Pulmonary artery endothelial cell (primary cell): ENCODE measurements around the gene WBP1L. TPM values are rescaled to one million over a fixed set of nuclear protein-coding genes. Genes with fewer than 3 reads are reported as not detected.
"Not testable (repeated sequence)": the region's sequence is repeated elsewhere in the genome, so short reads cannot be mapped to it uniquely, and the experiment has no call there.

ENCODE experiments used
- DNase-seq: peaks from one replicate; pipeline ENCODE4 v3.0.0-alpha.2; 2011; ENCODE audit warnings: low read depth, low spot score
- total RNA-seq: library from RNA; depleted of rRNA; stranded (reverse); fragments of >200 nt; gene quantifications from 2 replicates; pipeline ENCODE4 v1.2.3, GENCODE V29; 2014

Gene WBP1L
- total RNA-seq: 46.8 and 72.1 TPM in 2 replicates

DNA sequence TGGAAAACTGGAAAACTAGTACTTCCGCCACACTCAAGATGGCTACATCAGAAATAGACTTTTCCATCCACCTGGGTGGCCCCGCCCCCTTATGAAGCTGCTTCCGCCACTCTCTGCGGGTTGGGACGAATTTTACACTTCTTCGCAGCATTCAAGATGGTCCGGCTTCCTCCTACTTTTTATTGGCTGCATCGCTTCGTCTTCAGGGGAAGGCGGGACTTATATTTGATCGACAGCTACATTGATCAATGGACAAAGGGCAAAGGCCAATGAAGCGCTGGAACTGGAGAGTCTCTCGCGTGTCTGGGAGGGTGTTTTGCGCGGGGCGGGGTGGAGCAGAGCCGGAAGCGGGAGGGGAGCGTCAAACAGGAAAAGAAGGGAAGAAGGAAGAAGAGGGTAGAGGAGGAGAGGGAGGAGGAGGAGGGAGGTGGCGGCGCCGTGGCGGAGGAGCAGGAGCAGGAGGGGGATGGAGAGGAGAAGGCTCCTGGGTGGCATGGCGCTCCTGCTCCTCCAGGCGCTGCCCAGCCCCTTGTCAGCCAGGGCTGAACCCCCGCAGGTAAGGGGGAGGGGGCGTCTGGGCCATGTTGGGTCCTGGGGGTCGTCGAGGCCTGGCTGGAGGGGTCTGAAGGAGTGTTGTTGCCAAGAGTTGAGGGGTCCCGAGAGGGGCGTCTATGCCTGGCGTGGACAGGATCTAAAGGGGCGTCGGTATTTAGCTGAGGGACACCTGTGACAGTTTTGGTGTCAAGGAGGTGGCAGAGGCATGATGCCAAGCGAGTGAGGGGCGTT, at the start of gene WBP1L:
TSS of gene WBP1L (plus strand) at position 361 of the 786 bp plus-strand sequence. CDS start at position 467, 106 bp downstream.
- peak; percentile 97 for DNase-seq

DNA sequence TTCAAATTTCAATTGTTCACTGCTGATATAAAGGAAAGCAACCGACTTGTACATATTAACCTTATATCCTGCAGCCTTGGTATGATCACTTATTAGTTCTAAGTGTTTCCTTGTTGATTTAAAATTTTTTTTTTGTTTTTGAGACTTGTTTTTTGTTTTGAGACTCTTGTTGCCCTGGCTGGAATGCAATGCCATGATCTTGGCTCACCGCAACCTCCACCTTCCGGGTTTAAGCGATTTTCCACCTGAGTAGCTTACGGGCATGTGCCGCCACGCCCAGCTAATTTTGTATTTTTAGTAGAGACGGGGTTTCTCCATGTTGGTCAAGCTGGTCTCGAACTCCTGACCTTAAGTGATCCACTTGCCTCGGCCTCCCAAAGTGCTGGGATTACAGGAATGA, 48.3 kb upstream of the WBP1L start:
- not testable (repeated sequence) for DNase-seq

DNA sequence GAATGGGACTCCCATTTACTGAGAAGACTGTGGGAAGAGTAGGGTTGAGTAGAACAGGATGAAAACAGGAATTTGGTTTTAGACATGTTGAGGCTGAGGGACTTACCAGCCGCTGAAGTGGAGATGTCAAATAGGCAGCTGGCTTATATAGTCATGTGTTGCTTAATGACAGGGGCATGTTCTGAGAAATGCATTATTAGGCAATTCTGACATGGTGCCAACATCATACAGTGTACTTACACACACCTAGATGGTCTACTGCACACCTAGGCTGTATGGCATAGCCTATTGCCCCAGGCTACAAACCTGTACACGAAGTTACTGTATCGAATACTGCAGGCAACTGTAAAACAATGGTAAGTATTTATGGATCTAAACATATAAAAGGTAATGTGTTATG, 47.0 kb upstream of the WBP1L start:
- DNase-seq: no peak

DNA sequence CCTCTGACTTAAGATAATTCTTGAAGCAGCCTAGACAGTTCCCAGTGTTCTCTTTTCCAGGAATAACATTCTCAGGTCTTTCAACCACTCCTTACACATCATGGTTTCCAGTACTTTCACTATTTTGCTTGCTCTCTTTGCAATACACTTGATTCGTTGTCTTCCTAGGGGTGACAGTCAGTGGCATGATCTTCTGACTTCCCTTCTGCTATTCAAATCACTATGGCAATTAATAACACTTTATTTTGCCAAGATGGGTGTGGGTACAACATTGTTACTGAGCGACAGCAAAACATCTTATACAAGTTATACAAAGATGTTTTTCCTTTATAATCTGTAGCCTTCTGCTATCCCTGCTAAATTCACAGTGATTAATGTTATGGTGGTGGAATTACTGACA, 44.9 kb upstream of the WBP1L start:
- DNase-seq: no peak

DNA sequence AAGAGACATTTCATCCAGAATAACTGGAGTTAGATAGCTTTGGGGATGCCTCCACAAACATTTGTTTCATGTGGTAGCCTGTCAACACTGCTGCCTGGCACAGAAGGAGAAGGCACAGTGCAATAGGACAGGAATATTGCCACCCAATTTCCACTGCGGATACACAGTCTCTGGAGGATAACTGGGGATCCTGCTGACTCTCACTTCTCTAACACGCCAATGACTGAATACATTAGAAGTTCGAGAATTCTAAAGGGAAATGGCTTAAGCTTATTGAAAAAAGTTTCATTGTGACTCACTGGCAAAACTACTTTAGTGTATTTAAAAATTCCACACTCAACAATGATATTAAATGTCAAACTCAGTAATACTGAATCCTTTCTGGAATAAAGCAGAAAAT, 42.5 kb upstream of the WBP1L start:
- DNase-seq: no peak

DNA sequence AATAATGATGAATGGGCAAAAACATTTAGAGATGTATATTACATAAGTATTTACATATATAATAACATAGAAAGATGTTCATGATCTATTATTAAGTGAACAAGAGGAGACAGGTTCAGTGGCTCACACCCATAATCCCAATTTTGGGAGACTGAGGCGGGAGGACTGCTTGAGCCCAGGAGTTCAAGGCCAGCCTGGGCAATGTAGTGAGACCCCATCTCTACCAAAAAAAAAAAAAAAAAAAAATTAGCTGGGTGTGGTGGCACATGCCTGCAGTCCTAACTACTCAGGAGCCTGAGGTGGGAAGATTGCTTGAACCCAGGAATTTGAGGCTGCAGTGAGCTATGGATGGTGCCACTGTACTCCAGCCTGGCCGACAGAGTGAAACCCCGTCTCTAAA, 42.0 kb upstream of the WBP1L start:
- no peak for DNase-seq

DNA sequence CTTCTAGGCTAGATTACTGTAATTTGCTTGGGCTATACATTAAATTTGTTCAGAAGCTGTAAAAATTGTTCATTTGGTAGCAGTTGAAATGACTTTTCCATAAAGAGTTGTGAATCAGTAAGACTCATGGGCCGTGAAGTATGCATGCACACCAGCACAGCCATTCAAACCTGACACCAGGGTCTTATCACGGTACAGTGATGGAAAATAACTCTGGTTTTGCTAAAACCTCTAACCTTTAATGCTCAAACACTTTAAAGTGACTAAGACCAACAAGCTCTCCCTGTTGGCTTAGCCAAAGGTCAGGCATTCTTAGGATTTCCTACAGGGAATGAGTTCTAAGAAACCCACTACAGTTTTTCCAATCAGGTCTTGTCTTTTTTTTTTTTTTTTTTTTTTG, 41.0 kb upstream of the WBP1L start:
- no peak for DNase-seq

DNA sequence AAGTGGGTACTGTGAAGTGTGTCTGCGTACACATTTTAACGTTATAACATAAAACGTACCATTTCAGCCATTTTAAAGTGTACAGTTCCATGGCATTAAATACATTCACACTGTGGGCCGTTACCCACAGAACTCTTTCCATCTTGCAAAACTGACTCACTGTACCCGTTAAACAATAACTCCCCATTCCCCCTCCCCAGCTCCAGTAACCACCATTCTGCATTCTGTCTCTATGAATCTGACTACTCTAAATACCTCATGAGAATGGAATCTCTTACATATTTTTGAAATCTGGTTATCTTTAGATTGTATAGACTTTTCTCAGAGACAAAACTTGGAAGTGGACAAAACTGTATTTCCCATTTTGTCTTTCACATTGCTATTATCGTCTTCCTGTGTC, 38.8 kb upstream of the WBP1L start:
- DNase-seq: no peak

DNA sequence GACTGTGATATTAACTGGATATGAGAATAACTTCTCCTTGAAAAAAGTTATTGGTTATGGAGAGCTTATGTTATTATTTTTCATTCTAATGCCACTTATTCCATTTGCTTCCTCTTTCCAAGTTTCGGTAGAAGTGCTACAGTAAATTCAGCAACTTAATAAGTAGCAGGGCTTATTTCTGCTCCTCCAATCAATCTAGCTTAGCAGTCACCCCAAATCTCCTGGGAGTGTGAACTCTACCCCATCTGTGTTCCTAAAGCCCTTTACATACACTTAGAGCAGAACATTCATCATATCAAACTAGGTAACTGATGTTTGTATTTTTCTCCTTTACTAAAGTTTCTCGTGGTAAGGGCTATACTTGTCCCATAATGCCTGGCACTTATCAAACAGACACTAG, 38.2 kb upstream of the WBP1L start:
- DNase-seq: no peak

DNA sequence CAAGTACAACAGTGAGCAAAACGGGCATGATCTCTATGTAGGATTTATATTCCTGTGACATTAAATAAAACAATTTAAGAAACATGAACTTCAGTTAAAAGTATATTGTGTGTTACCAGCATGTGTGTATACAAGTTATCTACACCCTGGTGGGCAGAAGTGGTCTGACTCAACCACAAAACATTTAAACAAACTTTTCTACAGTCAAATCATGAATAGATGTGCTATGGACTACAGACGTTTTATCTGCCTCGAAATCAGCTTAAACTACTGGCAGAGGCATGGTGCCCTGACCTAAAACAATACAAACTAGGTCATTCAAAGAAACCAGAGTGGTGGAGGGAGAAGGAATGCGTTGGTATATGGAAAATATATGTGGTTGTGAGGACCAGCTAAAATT, 33.1 kb upstream of the WBP1L start:
- DNase-seq: no peak

DNA sequence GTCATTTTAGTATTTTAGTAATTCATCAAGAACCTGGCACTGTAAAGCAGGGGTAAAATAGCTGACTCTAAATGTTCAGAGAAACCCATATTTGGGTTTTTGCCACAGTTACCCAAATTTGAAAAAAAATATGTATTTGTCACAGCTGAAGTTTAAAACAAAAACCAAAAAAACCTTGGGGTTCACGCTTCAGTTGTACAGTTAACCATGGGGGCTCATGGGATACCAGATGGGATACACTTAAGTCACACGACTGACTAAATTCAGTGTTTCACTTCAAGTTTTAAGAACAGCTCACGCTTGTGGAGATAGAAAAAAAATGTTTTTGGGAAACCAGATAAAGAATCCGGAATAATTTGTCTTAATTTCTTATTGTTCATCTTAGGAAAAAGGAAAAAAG, 31.7 kb upstream of the WBP1L start:
- DNase-seq: no peak

DNA sequence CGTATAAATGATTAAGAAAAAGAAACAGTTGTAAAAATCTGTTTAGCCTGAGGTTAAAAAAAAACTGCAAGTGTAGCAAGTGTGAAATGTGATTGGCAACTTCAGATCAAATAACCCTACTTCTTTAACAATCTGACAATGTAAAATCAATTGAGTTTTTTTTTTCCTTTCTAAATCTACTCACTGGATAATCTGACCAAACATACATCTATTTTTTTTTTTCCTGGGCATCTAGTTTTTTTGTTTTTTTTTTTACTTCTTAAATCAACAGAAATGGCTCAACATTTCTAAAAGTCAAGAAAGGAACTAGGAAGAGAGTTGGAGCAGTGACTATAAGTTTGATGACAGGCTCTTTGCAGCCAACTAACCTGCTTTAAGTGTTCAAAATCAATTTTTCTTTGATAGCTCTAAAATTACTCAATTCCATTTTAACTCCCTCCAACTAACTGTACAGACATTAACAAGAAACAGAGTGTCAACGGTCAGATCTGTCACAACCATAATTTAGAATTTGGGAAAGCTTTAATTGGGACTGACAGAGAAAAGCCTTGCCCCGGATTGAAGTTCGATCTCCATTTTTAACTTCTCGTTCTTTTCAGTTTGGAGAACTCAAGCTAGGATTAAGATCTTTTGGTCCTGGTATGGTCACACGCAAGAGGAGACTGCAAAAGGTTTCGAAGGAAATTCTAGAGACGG, 30.8 kb upstream of the WBP1L start:
- no peak for DNase-seq

DNA sequence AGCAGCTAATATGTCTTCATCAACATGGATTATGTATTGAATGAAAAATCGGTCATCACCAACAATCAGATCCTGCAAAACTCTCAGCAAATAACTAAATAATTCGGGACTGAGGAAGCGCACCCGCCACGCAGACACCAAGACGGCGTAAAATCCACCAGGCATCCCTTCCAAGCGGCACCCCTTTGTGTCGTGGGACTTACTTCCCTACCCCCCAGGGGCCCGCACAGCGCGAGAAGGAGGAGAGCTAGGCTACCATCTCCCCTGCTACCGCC, 30.3 kb upstream of the WBP1L start:
- DNase-seq: no peak

DNA sequence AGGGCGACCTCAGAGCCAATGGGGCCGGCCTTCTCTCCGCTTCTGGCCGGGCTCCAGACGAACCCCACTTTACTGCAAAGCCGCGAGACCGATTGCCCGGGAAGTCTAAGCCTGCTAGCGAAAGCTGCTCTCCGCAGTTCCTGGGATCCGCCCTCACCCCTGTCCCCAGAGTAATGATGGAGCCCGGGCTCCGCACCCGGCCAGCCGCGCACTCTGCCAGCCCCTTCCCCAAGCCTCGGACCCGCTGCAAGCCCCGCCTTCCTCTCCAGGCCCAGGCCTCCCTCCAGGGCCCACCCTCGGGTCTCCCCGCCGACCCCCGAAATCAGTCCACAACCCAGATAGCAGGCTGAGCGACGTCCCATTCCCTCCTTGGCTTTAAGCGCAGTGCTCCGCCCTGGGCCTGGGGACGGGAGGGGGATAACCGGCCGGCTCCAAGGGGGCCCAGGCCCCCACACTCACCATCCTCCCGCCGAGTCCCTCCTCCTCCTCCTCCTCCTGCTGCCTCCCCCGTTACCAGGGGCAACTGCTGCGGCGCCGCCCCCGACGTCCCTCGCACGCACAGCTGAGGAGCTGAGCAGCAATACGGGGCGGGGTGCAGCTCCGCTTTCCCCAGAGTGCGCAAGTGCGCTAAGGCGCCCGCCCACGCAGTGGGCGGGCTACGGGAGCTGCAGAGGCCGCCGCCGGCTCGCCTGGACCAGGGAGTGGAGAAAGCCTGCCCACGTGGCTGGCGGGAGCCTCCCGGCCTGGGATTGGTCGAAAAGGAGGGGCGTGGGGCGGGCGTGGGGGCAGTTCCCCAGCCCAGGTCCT, 29.7 kb upstream of the WBP1L start, which contains the start of gene ARL3:
TSS of gene ARL3 (minus strand) at position 584 of the 807 bp plus-strand sequence. CDS start at position 462, 122 bp downstream.
- DNase-seq: peak; percentile 91

DNA sequence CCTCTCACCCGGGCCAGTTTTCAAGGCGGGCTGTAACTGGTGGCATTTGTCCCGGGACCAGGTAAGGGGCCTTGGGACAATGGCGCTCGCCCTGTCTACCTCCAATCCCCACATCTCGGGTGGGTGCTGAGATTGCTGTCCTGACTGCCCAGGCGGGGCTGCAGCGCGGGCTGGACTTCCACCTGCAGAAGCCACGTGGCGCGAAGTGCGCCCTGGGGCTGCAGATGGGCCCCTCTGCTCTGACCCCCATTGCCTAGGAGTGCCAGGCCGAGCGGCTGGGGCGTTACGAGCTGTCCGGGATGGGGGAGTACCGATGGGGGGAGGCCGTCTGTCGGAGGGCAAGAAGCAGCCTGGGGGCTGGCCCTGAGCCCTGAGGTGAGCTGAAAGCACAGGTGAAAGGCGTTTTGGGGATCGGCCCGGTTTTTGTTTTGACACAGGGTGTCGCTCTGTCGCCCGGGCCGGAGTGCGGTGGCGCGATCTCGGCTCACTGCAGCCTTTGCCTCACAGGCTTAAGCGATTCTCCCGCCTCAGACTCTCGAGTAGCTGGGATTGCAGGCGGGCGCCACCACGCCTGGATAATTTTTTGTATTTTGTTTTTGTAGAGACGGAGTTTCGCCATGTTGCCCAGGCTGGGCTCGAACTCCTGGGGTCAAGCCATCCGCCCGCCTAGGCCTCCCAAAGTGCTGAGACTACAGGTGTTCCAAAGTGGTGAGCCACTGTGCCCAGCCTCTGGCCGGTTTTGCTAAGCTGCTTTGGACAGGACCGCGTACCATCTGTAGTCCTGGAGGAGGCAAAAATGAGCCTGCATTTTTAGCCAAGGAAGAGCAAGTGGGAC, 28.9 kb upstream of the WBP1L start, which contains the start of gene SFXN2:
TSS of gene SFXN2 (plus strand) at position 16 of the 835 bp plus-strand sequence. CDS start 12,001 bp downstream, outside the sequence.
- DNase-seq: no peak

DNA sequence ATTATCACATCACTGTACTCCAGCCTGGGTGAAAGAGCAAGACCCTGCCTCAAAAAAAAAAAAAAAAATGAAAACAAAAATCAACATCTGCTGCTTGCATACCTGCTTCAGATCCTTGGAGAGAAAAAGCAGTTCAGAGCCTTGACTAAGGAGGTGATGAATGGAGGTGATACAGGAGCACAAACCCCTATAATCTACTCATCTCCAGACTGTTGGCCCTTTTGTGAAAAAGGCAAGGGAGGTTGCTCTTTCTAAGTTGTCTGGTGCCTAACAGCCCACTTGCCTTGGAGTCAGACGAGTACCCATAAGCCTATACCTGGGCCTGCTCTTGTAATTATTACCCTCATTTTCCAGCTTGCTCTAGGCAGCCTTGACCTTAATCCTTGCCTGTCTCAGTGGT, 27.9 kb upstream of the WBP1L start:
- no peak for DNase-seq

DNA sequence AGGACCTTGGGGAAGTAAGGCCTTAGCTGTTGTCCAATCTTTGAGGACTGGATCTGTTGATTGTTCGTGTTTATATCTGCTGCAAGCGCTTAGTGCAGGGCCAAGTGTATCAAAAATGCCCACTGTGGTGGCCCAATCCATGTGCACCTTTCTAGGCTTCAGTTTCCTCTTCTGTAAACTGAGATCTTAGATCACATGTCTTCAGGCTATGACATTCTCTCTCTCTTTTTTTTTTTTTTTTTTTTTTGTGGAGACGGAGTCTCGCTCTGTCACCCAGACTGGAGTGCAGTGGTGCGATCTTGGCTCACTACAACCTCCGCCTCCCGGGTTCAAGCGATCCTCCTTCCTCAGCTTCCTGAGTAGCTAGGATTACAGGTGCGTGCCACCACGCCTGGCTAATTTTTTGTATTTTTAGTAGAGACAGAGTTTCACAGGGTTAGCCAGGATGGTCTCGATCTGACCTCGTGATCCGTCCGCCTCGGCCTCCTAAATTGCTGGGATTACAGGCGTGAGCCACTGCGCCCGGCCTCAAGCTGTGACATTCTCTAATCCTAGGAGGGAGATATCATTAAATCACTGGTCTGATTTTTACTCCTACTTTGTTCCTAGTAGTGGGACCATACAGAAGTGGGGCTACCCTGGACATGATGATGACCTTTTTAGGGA, 26.7 kb upstream of the WBP1L start:
- DNase-seq: not testable (repeated sequence)

DNA sequence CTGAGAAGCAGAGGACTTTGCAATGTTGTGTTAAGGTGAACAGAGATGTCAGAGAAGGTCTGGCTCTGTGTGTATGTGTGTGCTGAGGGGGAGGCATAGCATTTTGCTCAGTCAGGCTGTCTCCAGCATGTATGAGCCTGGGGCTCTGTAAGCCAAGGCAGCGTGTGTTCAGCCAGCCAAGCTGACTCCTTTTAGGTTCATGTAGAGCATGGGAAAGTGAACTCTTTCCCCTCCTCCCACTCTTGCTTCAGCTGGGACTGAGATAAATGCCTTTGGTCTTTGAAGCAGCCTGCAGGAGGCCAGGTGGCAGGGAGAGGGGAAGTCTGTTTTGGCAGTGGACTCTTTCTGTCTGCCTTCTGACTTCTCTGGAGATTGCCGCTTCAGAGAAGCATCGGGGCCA, 25.5 kb upstream of the WBP1L start:
- no peak for DNase-seq

DNA sequence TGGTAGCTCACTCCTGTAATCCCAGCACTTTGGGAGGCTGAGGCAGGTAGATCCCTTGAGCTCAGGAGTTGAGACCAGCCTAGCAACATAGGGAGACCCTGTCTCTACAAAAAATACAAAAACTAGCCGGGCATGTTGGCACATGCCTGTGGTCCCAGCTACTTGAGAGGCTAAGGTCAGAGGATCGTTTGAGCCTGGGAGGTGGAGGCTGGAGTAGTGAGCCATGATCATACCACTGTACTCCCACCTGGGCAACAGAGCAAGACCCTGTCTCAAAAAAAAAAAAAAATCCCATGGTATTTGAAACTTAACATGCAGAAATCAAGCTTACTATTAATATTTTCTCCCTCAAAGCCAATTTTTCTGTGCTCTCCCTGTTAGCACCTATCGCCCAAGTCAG, 23.4 kb upstream of the WBP1L start:
- DNase-seq: no peak

DNA sequence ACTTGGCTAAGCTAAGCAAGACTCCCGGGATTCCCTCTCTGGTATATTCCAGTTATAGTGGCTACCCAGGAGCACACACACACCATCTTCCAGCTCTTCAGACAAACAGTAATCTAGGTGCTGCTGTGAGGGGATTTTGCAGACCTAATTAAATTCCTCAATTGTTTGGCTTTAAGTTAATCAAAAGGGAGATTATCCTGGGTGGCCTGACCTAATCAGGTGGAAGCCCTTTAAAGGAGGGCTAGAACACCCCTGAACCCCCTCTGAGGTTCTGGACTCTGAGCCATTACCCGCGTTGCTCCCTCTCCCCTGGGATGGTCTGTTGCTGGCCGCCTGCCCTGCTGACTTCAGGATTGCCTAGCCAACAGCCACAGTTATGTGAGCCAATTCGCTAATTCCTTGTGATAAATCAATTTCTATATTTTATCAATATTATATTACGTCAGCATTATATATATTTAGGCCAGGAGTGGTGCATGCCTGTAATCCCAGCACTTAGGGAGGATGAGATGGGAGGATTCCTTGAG, 22.9 kb upstream of the WBP1L start:
- no peak for DNase-seq
